Trophoblast cell (in vitro differentiated cells and primary cell): Measurements from ENCODE around the gene AFF2.

Experiments used
- DNase-seq, 2 donors: peaks; one replicate each; pipeline ENCODE4 v3.0.0-alpha.2; 2016
- H2AFZ ChIP-seq: 2 replicates; pipeline ENCODE4 v1.6.1; 2013; ENCODE audit warnings: low read length, moderate library complexity, mild to moderate bottlenecking; ENCODE audit not compliant: insufficient read depth, poor library complexity
- H2AK5ac ChIP-seq: 2 replicates; pipeline ENCODE4 v1.6.1; 2013; ENCODE audit warnings: mild to moderate bottlenecking, low read length
- H2BK120ac ChIP-seq: 2 replicates; pipeline ENCODE4 v1.6.1; 2013; ENCODE audit warnings: low read length, mild to moderate bottlenecking, moderate library complexity; ENCODE audit not compliant: insufficient read depth, poor library complexity
- H2BK12ac ChIP-seq: 2 replicates; pipeline ENCODE4 v1.6.1; 2013; ENCODE audit warnings: mild to moderate bottlenecking, low read length, moderate library complexity
- H2BK5ac ChIP-seq: 2 replicates; pipeline ENCODE4 v1.6.1; 2013; ENCODE audit warnings: low read length, low read depth, moderate library complexity, mild to moderate bottlenecking; ENCODE audit not compliant: poor library complexity
- H3K14ac ChIP-seq: 2 replicates; pipeline ENCODE4 v1.6.1; 2013; ENCODE audit warnings: mild to moderate bottlenecking, low read length
- H3K18ac ChIP-seq: 2 replicates; pipeline ENCODE4 v1.6.1; 2013; ENCODE audit warnings: mild to moderate bottlenecking, low read length
- H3K23ac ChIP-seq: 2 replicates; pipeline ENCODE4 v1.6.1; 2013; ENCODE audit warnings: low read length
- H3K27ac ChIP-seq: 2 replicates; pipeline ENCODE4 v1.5.1; 2013; ENCODE audit warnings: low read depth, mild to moderate bottlenecking, inconsistent platforms, low read length, moderate library complexity
- H3K27me3 ChIP-seq: 2 replicates; pipeline ENCODE4 v1.6.1; 2013; ENCODE audit warnings: inconsistent platforms, mild to moderate bottlenecking, low read length, moderate library complexity; ENCODE audit not compliant: insufficient read depth
- H3K36me3 ChIP-seq, 2 experiments: 1 replicate in 1 of 2; 2 replicates in 1 of 2; pipeline ENCODE4 v1.6.1; 2013; ENCODE audit warnings: low read length in 2 of 2, mild to moderate bottlenecking in 2 of 2, moderate library complexity in 1 of 2; ENCODE audit not compliant: insufficient read depth in 2 of 2, control insufficient read depth in 1 of 2
- H3K4ac ChIP-seq: 2 replicates; pipeline ENCODE4 v1.6.1; 2013; ENCODE audit warnings: low read depth, mild to moderate bottlenecking, low read length, moderate library complexity
- H3K4me1 ChIP-seq, 2 experiments: 1 replicate in 1 of 2; 2 replicates in 1 of 2; pipeline ENCODE4 v1.6.1; 2013; ENCODE audit warnings: low read length in 2 of 2, mild to moderate bottlenecking in 2 of 2, moderate library complexity in 1 of 2; ENCODE audit not compliant: insufficient read depth in 2 of 2, control insufficient read depth in 1 of 2
- H3K4me2 ChIP-seq: 2 replicates; pipeline ENCODE4 v1.6.1; 2013; ENCODE audit warnings: inconsistent platforms, mild to moderate bottlenecking, low read length, moderate library complexity
- H3K4me3 ChIP-seq: 2 replicates; pipeline ENCODE4 v1.5.1; 2013; ENCODE audit warnings: mild to moderate bottlenecking, low read depth, low read length, inconsistent platforms
- H3K79me1 ChIP-seq: one replicate; pipeline ENCODE4 v1.6.1; 2013; ENCODE audit warnings: low read length
- H3K79me2 ChIP-seq: 2 replicates; pipeline ENCODE4 v1.6.1; 2013; ENCODE audit warnings: low read length, mild to moderate bottlenecking; ENCODE audit not compliant: control insufficient read depth, insufficient read depth, poor library complexity
- H3K9ac ChIP-seq: 2 replicates; pipeline ENCODE4 v1.6.1; 2013; ENCODE audit warnings: mild to moderate bottlenecking, low read length
- H3K9me3 ChIP-seq: 2 replicates; pipeline ENCODE4 v1.6.1; 2013; ENCODE audit warnings: low read depth, mild to moderate bottlenecking, control low read depth, inconsistent platforms, low read length; ENCODE audit not compliant: insufficient read depth
- H4K12ac ChIP-seq: 2 replicates; pipeline ENCODE4 v1.6.1; 2013; ENCODE audit warnings: low read depth, mild to moderate bottlenecking, low read length, moderate library complexity
- H4K8ac ChIP-seq: 2 replicates; pipeline ENCODE4 v1.6.1; 2013; ENCODE audit warnings: low read depth, mild to moderate bottlenecking, low read length, moderate library complexity
- H4K91ac ChIP-seq: one replicate; pipeline ENCODE4 v1.6.1; 2013; ENCODE audit warnings: low read depth, mild to moderate bottlenecking, low read length, moderate library complexity
- WGBS: extraction: QIAGEN DNeasy Blood & Tissue Kit; methylation state at CpG from one replicate; pipeline ENCODE4 v1.1.7; 2013; ENCODE audit warnings: missing lambda C conversion rate; ENCODE audit not compliant: insufficient read length, insufficient coverage; ENCODE audit errors: extremely low coverage; 5-methylcytosine and 5-hydroxymethylcytosine counted together

The AFF2 gene

DNA sequence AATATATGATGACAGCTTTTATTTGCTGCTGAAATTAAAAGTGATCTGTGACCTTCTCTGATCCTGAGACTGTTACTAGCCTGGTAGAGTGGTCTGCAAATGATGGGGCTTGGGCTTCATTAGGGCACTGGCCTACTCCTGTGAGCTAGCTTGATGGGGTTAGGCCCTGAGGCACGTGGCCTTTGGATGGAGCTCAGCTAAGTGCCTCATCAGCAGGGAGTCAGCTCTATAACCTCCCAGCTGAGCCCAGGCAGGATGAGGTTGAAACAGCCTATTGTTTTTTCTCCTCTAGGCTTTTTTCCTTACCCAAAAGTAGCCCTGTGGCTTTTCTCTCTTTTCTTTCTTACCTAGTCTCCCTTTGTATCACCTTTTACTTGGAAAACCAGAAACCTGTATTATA, 92.2 kb downstream of the AFF2 start:
- Histone ChIP-seq H2AFZ (no peak overlapping the region), H2BK12ac (no peak overlapping the region), H3K4ac (no peak overlapping the region), H2BK5ac (no peak overlapping the region), H3K4me2 (no peak overlapping the region), H4K12ac (no peak overlapping the region), H4K8ac (no peak overlapping the region), H3K36me3 (no peaks in the 10 kb centered on the region), H3K18ac (no peak overlapping the region), H3K27ac (no peak overlapping the region), H3K9ac (no peak overlapping the region), H3K27me3 (no peaks in the 10 kb centered on the region), H3K4me3 (no peak overlapping the region), H4K91ac (no peak overlapping the region), H3K4me1 (no peaks in the 10 kb centered on the region), H3K79me1 (no peaks in the 10 kb centered on the region), H3K23ac (no peak overlapping the region), H2BK120ac (no peak overlapping the region), H3K9me3 (no peaks in the 10 kb centered on the region), H3K14ac (no peak overlapping the region), H3K79me2 (no peaks in the 10 kb centered on the region), H2AK5ac (no peak overlapping the region)
- WGBS: no CpG with 5 or more reads among the region's 1 CpG
- DNase-seq: no peak

DNA sequence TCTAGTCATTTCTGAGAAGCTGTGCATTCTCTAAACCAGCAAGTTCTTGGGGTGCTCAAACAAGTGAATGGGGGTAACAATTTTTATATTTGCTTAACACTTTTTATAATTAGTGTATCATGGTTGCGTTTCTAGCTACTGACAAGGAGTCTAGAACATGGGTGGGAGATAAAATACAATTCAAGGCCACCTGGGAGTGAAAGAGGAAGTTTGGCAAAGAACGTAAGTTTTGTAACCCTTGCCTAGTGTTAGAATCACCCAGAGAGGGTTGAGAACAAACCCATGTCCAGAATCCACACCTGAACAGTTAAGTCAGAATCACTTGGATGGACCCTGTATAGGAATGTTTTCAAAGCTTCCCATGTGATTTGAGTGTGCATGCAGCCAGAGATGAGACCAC, 92.7 kb downstream of the AFF2 start:
- no peak overlapping the region for H4K12ac ChIP-seq
- no peak for DNase-seq
- H2AK5ac ChIP-seq: no peak overlapping the region
- no peak overlapping the region for H4K91ac ChIP-seq
- H3K79me1 ChIP-seq: no peaks in the 10 kb centered on the region
- no peak overlapping the region for H3K23ac ChIP-seq
- no peaks in the 10 kb centered on the region for H3K4me1 ChIP-seq
- H3K79me2 ChIP-seq: no peaks in the 10 kb centered on the region
- H3K27ac ChIP-seq: no peak overlapping the region
- no peak overlapping the region for H3K18ac ChIP-seq
- H3K4me3 ChIP-seq: no peak overlapping the region
- no peak overlapping the region for H3K9ac ChIP-seq
- H2BK5ac ChIP-seq: no peak overlapping the region
- H2BK12ac ChIP-seq: no peak overlapping the region
- no peak overlapping the region for H4K8ac ChIP-seq
- WGBS: no CpG with 5 or more reads among the region's 2 CpGs
- no peak overlapping the region for H3K4ac ChIP-seq
- H3K27me3 ChIP-seq: no peaks in the 10 kb centered on the region
- H3K9me3 ChIP-seq: no peaks in the 10 kb centered on the region
- H3K4me2 ChIP-seq: no peak overlapping the region
- no peak overlapping the region for H3K14ac ChIP-seq
- no peak overlapping the region for H2AFZ ChIP-seq
- H2BK120ac ChIP-seq: no peak overlapping the region
- H3K36me3 ChIP-seq: no peaks in the 10 kb centered on the region

DNA sequence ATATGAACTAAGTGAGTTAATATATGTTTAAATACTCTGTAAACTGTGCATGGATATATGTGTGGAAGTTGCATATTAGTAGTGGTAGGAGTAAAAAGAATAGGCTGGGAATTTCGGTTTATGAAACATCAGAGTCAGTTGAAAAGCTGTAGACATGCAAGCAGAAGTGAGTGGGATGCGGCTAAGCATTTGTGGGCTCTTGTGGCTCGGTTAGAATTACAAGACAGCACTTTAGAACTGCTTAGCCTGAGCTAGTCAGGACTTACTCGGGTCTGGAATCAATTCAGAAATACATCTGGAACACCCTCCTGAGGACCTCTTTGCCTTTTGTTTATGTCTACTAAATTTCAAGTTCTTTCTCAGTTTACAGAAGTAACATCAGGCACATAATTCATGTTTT, 93.6 kb downstream of the AFF2 start:
- Histone ChIP-seq H2AK5ac (no peak overlapping the region), H3K4ac (no peak overlapping the region), H3K27me3 (no peaks in the 10 kb centered on the region), H4K12ac (no peak overlapping the region), H2AFZ (no peak overlapping the region), H3K79me2 (no peaks in the 10 kb centered on the region), H3K27ac (no peak overlapping the region), H3K79me1 (no peaks in the 10 kb centered on the region), H3K9me3 (no peaks in the 10 kb centered on the region), H3K4me1 (no peaks in the 10 kb centered on the region), H2BK12ac (no peak overlapping the region), H3K18ac (no peak overlapping the region), H3K4me2 (no peak overlapping the region), H3K4me3 (no peak overlapping the region), H3K23ac (no peak overlapping the region), H4K91ac (no peak overlapping the region), H2BK5ac (no peak overlapping the region), H3K14ac (no peak overlapping the region), H4K8ac (no peak overlapping the region), H3K36me3 (no peaks in the 10 kb centered on the region), H3K9ac (no peak overlapping the region), H2BK120ac (no peak overlapping the region)
- no peak for DNase-seq
- no CpG with 5 or more reads among the region's 4 CpGs for whole genome bisulfite sequencing

DNA sequence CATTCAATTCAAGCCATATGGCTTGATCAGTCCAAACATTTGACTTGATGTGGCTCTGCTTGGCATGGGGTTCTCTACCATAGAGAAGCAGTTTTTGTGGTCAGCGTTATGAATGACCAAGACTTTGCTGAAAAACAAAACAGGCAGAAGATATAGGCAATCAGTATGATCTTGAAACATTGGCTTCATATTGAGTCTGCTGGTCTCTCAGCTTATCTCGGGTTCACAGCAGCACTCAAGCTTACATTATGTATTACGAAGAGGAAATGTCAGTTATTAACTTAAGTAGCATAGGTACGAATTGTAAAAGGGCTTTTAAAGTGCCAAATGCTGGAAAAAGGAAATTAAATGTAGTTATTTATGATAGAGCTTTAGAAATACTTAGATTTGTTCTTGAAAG, 99.0 kb downstream of the AFF2 start:
- Histone ChIP-seq H2BK120ac (no peak overlapping the region), H3K4me1 (no peaks in the 10 kb centered on the region), H4K8ac (no peak overlapping the region), H3K79me1 (no peaks in the 10 kb centered on the region), H3K23ac (no peak overlapping the region), H3K79me2 (no peaks in the 10 kb centered on the region), H3K27ac (no peak overlapping the region), H3K4me3 (no peak overlapping the region), H3K9ac (no peak overlapping the region), H2BK5ac (no peak overlapping the region), H2AK5ac (no peak overlapping the region), H3K36me3 (no peaks in the 10 kb centered on the region), H3K4me2 (no peak overlapping the region), H2BK12ac (no peak overlapping the region), H3K27me3 (no peaks in the 10 kb centered on the region), H3K18ac (no peak overlapping the region), H3K4ac (no peak overlapping the region), H2AFZ (no peak overlapping the region), H4K91ac (no peak overlapping the region), H3K14ac (no peak overlapping the region), H3K9me3 (no peaks in the 10 kb centered on the region), H4K12ac (no peak overlapping the region)
- WGBS: no CpG with 5 or more reads among the region's 4 CpGs
- no peak for DNase-seq
